Retinal pigment epithelial cell (primary cell): ENCODE results near the gene SNX6.
A peak's percentile ranks its signal among the peaks of the same experiment; 100 is the strongest.
"Not testable (repeated sequence)": the region's sequence is repeated elsewhere in the genome, so short reads cannot be mapped to it uniquely, and the experiment has no call there.

Experiments used
- DNase-seq: peaks from one replicate; pipeline ENCODE4 v3.0.0-alpha.2; 2010; ENCODE audit warnings: low read depth
- H3K4me3 ChIP-seq: 2 replicates; pipeline ENCODE4 v1.5.1; 2011; ENCODE audit warnings: mild to moderate bottlenecking, low read length, control low read depth, moderate library complexity
- CTCF ChIP-seq: conservative IDR thresholded peaks from 2 replicates; pipeline ENCODE4 v1.5.1; 2011; ENCODE audit warnings: low read depth, low read length, control low read depth, inconsistent platforms

Gene SNX6

GRCh38 chr14:34536951-34537676, 92.8 kb downstream of the SNX6 start:
- no peak for TF ChIP-seq CTCF
- DNase-seq: peak; percentile 60
- no peak overlapping the region for H3K4me3 ChIP-seq

- TF ChIP-seq CTCF: no peak
- DNase-seq: no peak
Observed at GRCh38 chr14:34527591-34527990, 102.4 kb downstream of the SNX6 start.

GRCh38 chr14:34524216-34524615, 105.7 kb downstream of the SNX6 start:
- DNase-seq, H3K4me3 ChIP-seq: not testable (repeated sequence)

More at GRCh38 chr14:34527591-34527990, 102.4 kb downstream of the SNX6 start:
- H3K4me3 ChIP-seq: no peak overlapping the region

- no peak for TF ChIP-seq CTCF
- no peak for DNase-seq
- no peak overlapping the region for H3K4me3 ChIP-seq
Observed at GRCh38 chr14:34522496-34522895, 107.5 kb downstream of the SNX6 start.

- H3K4me3 ChIP-seq, DNase-seq: not testable (repeated sequence)
Observed at GRCh38 chr14:34521071-34521470, 108.9 kb downstream of the SNX6 start.

- DNase-seq, H3K4me3 ChIP-seq: not testable (repeated sequence)
Observed at GRCh38 chr14:34520304-34520970, 109.5 kb downstream of the SNX6 start.
